ENCODE measurements around the gene EPB41L4A. TPM values are rescaled to one million over a fixed set of nuclear protein-coding genes. Genes with fewer than 3 reads are reported as not detected.

The EPB41L4A gene
- total and polyA plus RNA-seq, 2 donors (not counting 1 experiment from before 2014, with no cell fraction given), result 0.23 to 0.50 TPM

DNA sequence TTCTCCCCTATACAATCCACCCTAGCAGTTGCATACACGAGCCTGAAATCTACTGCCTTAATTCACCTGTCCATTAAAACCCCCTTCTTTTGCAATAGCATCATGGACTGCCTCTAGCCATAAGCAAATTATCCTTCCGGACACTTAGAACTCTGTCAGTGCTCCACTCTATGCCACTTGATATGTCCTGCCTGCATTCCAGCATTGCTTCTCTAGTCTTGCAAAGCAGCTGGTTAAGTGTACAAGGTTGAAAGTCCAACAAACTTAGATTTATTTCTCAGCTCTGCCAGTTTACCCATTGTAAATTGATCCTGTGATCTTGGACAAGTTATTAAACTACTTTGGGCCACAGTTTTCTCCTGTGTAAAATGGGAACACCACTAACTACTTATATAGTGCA lies 197.9 kb downstream of the EPB41L4A start:
- no peak overlapping the region for H3K4me3 ChIP-seq (replicated peaks in 1 of 4; ENCODE audit: control extremely low read depth in 1 of 4, insufficient read depth in 1 of 4, low read depth in 3 of 4, low read length in 4 of 4)
- no peaks in the 10 kb centered on the region for H4K20me1 ChIP-seq (ENCODE audit: control insufficient read depth, extremely low read depth, insufficient read depth, low read length)

DNA sequence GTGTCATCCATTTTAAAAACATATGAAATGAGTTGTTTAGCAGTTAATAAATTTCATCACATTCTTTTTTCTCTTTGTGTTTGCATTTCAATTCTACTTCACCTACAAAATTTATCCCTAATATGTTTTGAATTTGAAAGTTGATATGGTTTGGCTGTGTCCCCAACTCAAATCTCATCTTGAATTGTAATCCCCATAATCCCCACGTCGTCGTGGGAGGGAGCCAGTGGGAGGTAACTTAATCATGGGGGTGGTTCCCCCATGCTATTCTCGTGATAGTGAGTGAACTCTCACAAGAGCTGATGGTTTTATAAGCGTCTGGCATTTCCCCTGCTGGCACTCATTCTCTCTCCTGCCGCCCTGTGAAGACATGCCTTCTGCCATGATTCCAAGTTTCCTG lies 200.1 kb downstream of the EPB41L4A start:
- no peak overlapping the region for H3K4me3 ChIP-seq (replicated peaks in 1 of 4; ENCODE audit: control extremely low read depth in 1 of 4, insufficient read depth in 1 of 4, low read depth in 3 of 4, low read length in 4 of 4)
- no peaks in the 10 kb centered on the region for H4K20me1 ChIP-seq (ENCODE audit: control insufficient read depth, extremely low read depth, insufficient read depth, low read length)
- H3K27ac ChIP-seq (ENCODE audit: insufficient read depth, low read length), result no peak overlapping the region
- no peak for DNase-seq (ENCODE audit: low read depth in 2 of 2)
- no peaks in the 10 kb centered on the region for H3K36me3 ChIP-seq (ENCODE audit: control insufficient read depth, insufficient read depth, low read length)
- H3K9me3 ChIP-seq (ENCODE audit: control insufficient read depth, insufficient read depth, low read depth, low read length), result no peaks in the 10 kb centered on the region
- H3K4me2 ChIP-seq (ENCODE audit: extremely low read depth, insufficient read depth, low read length), result no peak overlapping the region
- no peak overlapping the region for H2AFZ ChIP-seq (ENCODE audit: low read length)
- H3K79me2 ChIP-seq (ENCODE audit: control insufficient read depth, insufficient read depth, low read length), result no peaks in the 10 kb centered on the region
- TF ChIP-seq, protein P1, sequence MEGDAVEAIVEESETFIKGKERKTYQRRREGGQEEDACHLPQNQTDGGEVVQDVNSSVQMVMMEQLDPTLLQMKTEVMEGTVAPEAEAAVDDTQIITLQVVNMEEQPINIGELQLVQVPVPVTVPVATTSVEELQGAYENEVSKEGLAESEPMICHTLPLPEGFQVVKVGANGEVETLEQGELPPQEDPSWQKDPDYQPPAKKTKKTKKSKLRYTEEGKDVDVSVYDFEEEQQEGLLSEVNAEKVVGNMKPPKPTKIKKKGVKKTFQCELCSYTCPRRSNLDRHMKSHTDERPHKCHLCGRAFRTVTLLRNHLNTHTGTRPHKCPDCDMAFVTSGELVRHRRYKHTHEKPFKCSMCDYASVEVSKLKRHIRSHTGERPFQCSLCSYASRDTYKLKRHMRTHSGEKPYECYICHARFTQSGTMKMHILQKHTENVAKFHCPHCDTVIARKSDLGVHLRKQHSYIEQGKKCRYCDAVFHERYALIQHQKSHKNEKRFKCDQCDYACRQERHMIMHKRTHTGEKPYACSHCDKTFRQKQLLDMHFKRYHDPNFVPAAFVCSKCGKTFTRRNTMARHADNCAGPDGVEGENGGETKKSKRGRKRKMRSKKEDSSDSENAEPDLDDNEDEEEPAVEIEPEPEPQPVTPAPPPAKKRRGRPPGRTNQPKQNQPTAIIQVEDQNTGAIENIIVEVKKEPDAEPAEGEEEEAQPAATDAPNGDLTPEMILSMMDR (conservative IDR thresholded peaks at IDR 0.05 in 1 of 2, IDR thresholded peaks at IDR 0.05 in 1 of 2; ENCODE audit: low read depth in 1 of 2, low read length in 2 of 2), result no peak
- TF ChIP-seq EZH2 (IDR thresholded peaks at IDR 0.05; ENCODE audit: low read length, missing control alignments), result no peak
- H3K9ac ChIP-seq (ENCODE audit: insufficient read depth, low read length), result no peak overlapping the region
- H3K4me1 ChIP-seq (ENCODE audit: control insufficient read depth, extremely low read depth, insufficient read depth, low read length), result no peaks in the 10 kb centered on the region
- no peaks in the 10 kb centered on the region for H3K27me3 ChIP-seq (ENCODE audit: control insufficient read depth, insufficient read depth, low read length)

More for the DNA sequence above, 197.9 kb downstream of the EPB41L4A start:
- no peak for DNase-seq (ENCODE audit: low read depth in 2 of 2)
- H3K4me2 ChIP-seq (ENCODE audit: extremely low read depth, insufficient read depth, low read length), result no peak overlapping the region
- H3K27ac ChIP-seq (ENCODE audit: insufficient read depth, low read length), result no peak overlapping the region
- no peak overlapping the region for H2AFZ ChIP-seq (ENCODE audit: low read length)
- no peaks in the 10 kb centered on the region for H3K79me2 ChIP-seq (ENCODE audit: control insufficient read depth, insufficient read depth, low read length)
- H3K9me3 ChIP-seq (ENCODE audit: control insufficient read depth, insufficient read depth, low read depth, low read length), result no peaks in the 10 kb centered on the region
- no peak for TF ChIP-seq EZH2 (IDR thresholded peaks at IDR 0.05; ENCODE audit: low read length, missing control alignments)
- no peaks in the 10 kb centered on the region for H3K4me1 ChIP-seq (ENCODE audit: control insufficient read depth, extremely low read depth, insufficient read depth, low read length)
- H3K36me3 ChIP-seq (ENCODE audit: control insufficient read depth, insufficient read depth, low read length), result no peaks in the 10 kb centered on the region
- no peaks in the 10 kb centered on the region for H3K27me3 ChIP-seq (ENCODE audit: control insufficient read depth, insufficient read depth, low read length)
- H3K9ac ChIP-seq (ENCODE audit: insufficient read depth, low read length), result no peak overlapping the region

GRCh38 chr5:112217843-112218579 lies 201.1 kb downstream of the EPB41L4A start:
- H3K9ac ChIP-seq (ENCODE audit: insufficient read depth, low read length), result no peak overlapping the region
- no peak overlapping the region for H3K4me2 ChIP-seq (ENCODE audit: extremely low read depth, insufficient read depth, low read length)
- no peaks in the 10 kb centered on the region for H4K20me1 ChIP-seq (ENCODE audit: control insufficient read depth, extremely low read depth, insufficient read depth, low read length)
- H3K27me3 ChIP-seq (ENCODE audit: control insufficient read depth, insufficient read depth, low read length), result no peaks in the 10 kb centered on the region
- H2AFZ ChIP-seq (ENCODE audit: low read length), result no peak overlapping the region
- H3K4me3 ChIP-seq (replicated peaks in 1 of 4; ENCODE audit: control extremely low read depth in 1 of 4, insufficient read depth in 1 of 4, low read depth in 3 of 4, low read length in 4 of 4), result no peak overlapping the region
- no peaks in the 10 kb centered on the region for H3K4me1 ChIP-seq (ENCODE audit: control insufficient read depth, extremely low read depth, insufficient read depth, low read length)
- H3K27ac ChIP-seq (ENCODE audit: insufficient read depth, low read length), result no peak overlapping the region
- no peak for TF ChIP-seq EZH2 (IDR thresholded peaks at IDR 0.05; ENCODE audit: low read length, missing control alignments)
- TF ChIP-seq, protein P1 (conservative IDR thresholded peaks at IDR 0.05 in 1 of 2, IDR thresholded peaks at IDR 0.05 in 1 of 2; ENCODE audit: low read depth in 1 of 2, low read length in 2 of 2), result no peak
- H3K9me3 ChIP-seq (ENCODE audit: control insufficient read depth, insufficient read depth, low read depth, low read length), result no peaks in the 10 kb centered on the region
- DNase-seq (ENCODE audit: low read depth in 2 of 2), result no peak
- H3K79me2 ChIP-seq (ENCODE audit: control insufficient read depth, insufficient read depth, low read length), result no peaks in the 10 kb centered on the region
- no peaks in the 10 kb centered on the region for H3K36me3 ChIP-seq (ENCODE audit: control insufficient read depth, insufficient read depth, low read length)

Data from fibroblast of lung (primary cell).